Upper lobe of left lung (tissue), 4 donors: Measurements from ENCODE around the gene ZNF576.

ENCODE experiments used
- CTCF ChIP-seq, 6 experiments: fragments of 450-650 bp in 4 of 6; fragments of 200-600 bp in 2 of 6; sonication (generic) in 2 of 6; IDR thresholded peaks; one replicate each; pipeline ENCODE4 v1.5.1; 2016 to 2019; ENCODE audit warnings: antibody characterized with exemption in 6 of 6
- POLR2A ChIP-seq, 4 donors: fragments of 450-650 bp; IDR thresholded peaks; one replicate each; pipeline ENCODE4 v1.5.1; 2016 to 2017; ENCODE audit warnings: antibody characterized with exemption in 4 of 4, mild to moderate bottlenecking in 2 of 4

- TF ChIP-seq CTCF (IDR thresholded peaks at IDR 0.05): no peak
- no peak for TF ChIP-seq POLR2A (IDR thresholded peaks at IDR 0.05)
Observed at GRCh38 chr19:43634506-43634871, 38.1 kb downstream of the ZNF576 start.
